Kidney epithelial cell (primary cell): ENCODE data around the gene FBXL13. TPM values are rescaled to one million over a fixed set of nuclear protein-coding genes. Genes with fewer than 3 reads are reported as not detected.
A peak's percentile ranks its signal among the peaks of the same experiment; 100 is the strongest.

ENCODE experiments used
- DNase-seq: peaks from one replicate; pipeline ENCODE4 v3.0.0-alpha.2; 2010; ENCODE audit warnings: low read depth
- H3K27me3 ChIP-seq: 2 replicates; pipeline ENCODE4 v1.6.0; 2011; ENCODE audit warnings: low read length; ENCODE audit not compliant: control insufficient read depth, insufficient read depth
- H3K36me3 ChIP-seq: 2 replicates; pipeline ENCODE4 v1.5.1; 2011; ENCODE audit warnings: low read length; ENCODE audit not compliant: control insufficient read depth, insufficient read depth
- H3K4me3 ChIP-seq: 2 replicates; pipeline ENCODE4 v1.5.1; 2011; ENCODE audit warnings: low read depth, mild to moderate bottlenecking, control low read depth, low read length
- total RNA-seq: library from RNA; depleted of rRNA; stranded (reverse); fragments of >200 nt; gene quantifications from 2 replicates; pipeline ENCODE4 v1.2.3, GENCODE V29; 2015
- TF ChIP-seq, protein P1 (sequence below): IDR thresholded peaks from 2 replicates; pipeline ENCODE4 v1.5.1; 2011; ENCODE audit warnings: mild to moderate bottlenecking, moderate library complexity, low read length, control low read depth, inconsistent platforms; ENCODE audit not compliant: insufficient read depth, poor library complexity, severe bottlenecking

Gene FBXL13
- total RNA-seq, 1 donor from 2014 or later = 3.1 TPM

- no peak for DNase-seq
- Histone ChIP-seq H3K36me3 (no peaks in the 10 kb centered on the region), H3K4me3 (no peak overlapping the region)
These were observed 140.8 kb downstream of the FBXL13 start for GRCh38 chr7:102933763-102934162.

GRCh38 chr7:102931757-102932156 is 142.8 kb downstream of the FBXL13 start:
- TF ChIP-seq, protein P1, sequence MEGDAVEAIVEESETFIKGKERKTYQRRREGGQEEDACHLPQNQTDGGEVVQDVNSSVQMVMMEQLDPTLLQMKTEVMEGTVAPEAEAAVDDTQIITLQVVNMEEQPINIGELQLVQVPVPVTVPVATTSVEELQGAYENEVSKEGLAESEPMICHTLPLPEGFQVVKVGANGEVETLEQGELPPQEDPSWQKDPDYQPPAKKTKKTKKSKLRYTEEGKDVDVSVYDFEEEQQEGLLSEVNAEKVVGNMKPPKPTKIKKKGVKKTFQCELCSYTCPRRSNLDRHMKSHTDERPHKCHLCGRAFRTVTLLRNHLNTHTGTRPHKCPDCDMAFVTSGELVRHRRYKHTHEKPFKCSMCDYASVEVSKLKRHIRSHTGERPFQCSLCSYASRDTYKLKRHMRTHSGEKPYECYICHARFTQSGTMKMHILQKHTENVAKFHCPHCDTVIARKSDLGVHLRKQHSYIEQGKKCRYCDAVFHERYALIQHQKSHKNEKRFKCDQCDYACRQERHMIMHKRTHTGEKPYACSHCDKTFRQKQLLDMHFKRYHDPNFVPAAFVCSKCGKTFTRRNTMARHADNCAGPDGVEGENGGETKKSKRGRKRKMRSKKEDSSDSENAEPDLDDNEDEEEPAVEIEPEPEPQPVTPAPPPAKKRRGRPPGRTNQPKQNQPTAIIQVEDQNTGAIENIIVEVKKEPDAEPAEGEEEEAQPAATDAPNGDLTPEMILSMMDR = no peak
- Histone ChIP-seq H3K27me3 (no peaks in the 10 kb centered on the region), H3K36me3 (no peaks in the 10 kb centered on the region), H3K4me3 (no peak overlapping the region)
- DNase-seq = no peak

More at GRCh38 chr7:102933763-102934162, 140.8 kb downstream of the FBXL13 start:
- H3K27me3 ChIP-seq = no peaks in the 10 kb centered on the region
- TF ChIP-seq, protein P1 = no peak

DNA sequence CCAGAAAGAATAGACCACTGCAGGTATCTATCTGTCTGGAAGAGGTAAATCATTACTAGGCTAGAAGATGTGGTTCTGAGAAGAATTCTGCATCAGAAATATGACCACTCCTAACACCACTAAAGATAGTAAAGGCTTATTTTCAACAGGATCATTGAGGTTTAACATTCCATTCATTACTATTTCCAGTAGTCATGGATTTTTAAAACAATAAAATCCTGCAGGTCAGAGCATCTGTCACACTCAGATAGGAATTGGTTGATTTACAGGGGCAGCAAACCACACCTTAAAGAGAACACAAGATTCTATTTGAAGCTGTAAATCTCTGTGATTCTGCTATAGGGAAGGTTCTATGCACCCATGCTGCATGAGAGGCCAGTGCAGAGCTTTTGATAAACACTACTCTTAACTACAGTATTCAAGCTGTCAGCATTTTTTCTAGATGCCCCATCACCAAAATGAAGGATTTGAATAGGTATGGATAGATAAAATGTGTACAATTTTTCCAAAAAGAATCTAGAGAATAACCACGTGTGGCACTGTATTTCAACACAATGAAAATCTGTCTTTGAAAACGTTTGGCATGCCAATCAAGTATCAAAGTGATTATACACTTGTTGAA is 147.2 kb downstream of the FBXL13 start:
- DNase-seq = peak; percentile 55
- Histone ChIP-seq H3K4me3 (no peak overlapping the region), H3K27me3 (no peaks in the 10 kb centered on the region), H3K36me3 (no peaks in the 10 kb centered on the region)
- TF ChIP-seq, protein P1 = no peak

DNA sequence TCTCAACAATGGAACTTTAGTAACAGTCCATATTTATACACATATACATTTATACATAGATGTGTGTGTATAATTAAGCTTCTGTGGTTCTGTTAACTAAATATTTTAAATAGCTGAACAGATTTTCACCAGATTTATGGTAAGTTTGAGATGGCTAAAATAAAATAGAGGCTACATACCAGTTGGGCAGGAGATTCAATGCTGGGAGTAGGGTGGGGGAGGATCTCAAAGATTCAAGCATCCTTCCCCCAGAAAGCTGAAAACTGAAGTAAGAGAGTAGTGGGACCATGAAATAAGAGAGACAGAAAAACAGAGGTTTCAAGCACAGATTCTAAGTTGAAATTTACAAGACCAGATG is 147.8 kb downstream of the FBXL13 start:
- TF ChIP-seq, protein P1 = no peak

DNA sequence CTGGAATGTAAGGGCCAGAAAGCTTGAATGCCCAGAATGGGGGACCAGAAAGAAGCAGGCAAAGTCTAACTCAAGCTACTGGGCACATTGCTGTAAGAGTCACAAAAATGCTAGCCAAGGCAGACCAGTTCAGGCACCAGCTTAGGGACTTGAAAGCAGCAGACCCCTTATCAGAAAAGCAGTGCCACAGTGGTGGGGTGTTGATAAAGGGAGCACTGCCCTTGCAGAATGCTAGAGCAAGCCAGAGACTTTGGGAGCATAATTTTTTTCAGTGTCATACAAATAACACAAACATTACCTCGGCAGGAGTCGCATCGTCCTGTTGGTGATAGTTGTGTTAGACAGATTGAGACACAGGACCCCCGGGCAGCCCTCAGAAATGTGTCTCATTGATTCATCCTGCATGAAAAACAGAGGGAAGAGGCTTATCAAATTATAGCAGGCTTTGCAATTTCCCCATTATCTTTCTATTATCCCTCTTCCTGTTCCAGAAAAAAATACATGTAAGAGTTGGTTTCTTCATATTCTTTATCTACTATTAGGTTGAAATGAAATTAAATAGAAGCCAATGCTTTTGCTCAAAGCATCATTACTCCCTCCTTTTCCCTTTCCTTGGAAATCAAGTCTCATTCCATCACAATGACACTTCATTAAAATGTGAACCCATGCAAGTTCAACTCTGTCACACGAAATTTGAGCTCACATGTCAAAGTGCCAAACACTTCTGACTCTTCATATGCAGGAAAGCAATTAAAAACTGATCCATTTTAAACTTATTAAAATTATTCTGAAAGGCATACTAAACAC is 148.4 kb downstream of the FBXL13 start:
- no peak for DNase-seq
- TF ChIP-seq, protein P1 = no peak
- Histone ChIP-seq H3K4me3 (no peak overlapping the region), H3K27me3 (no peaks in the 10 kb centered on the region), H3K36me3 (no peaks in the 10 kb centered on the region)

More for the DNA sequence above, 147.8 kb downstream of the FBXL13 start:
- no peaks in the 10 kb centered on the region for H3K27me3 ChIP-seq
- DNase-seq = no peak
- no peaks in the 10 kb centered on the region for H3K36me3 ChIP-seq
- no peak overlapping the region for H3K4me3 ChIP-seq
